ENCODE results near the gene RHOD. TPM values are rescaled to one million over a fixed set of nuclear protein-coding genes. Genes with fewer than 3 reads are reported as not detected.

The RHOD gene
- total RNA-seq, 6 donors from 2014 or later, result 14.5 to 37.7 (median 18.1) TPM

DNA sequence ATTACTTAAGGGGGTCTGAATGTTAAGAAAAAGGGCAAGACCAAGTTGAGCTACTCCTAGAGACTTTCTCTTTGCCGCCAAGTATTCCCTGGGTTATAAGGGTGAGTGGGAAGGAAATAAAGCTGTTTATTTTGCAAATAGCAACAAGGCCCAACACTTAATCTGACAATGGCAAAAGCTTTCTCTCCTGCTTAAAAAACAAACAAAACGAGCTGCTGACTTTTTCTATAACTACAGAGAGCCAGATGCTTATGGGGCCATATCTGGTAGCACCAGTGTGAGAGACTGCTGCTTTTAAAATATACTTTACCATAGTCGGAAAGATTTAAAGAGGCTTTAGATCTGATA is 60.1 kb downstream of the RHOD start:
- Histone ChIP-seq H3K27me3 (no peaks in the 10 kb centered on the region), H3K36me3 (no peaks in the 10 kb centered on the region), H3K4me3 (no peak overlapping the region), H3K27ac (no peak overlapping the region), H3K4me1 (peaks cover 10 to 23% (median 15%) of the 10 kb centered on the region in 4 donors), H3K9me3 (no peaks in the 10 kb centered on the region)
- ATAC-seq (ENCODE audit: low FRiP score in 2 of 2) (no peak), DNase-seq (no peak)
- 64 to 72% methylated on average over 3 of the region's 3 CpGs for WGBS, 2 donors
- TF ChIP-seq POLR2AphosphoS5 (IDR thresholded peaks at IDR 0.05) (no peak), EP300 (IDR thresholded peaks at IDR 0.05) (no peak), POLR2A (IDR thresholded peaks at IDR 0.05) (no peak)
- TF ChIP-seq, protein P1, sequence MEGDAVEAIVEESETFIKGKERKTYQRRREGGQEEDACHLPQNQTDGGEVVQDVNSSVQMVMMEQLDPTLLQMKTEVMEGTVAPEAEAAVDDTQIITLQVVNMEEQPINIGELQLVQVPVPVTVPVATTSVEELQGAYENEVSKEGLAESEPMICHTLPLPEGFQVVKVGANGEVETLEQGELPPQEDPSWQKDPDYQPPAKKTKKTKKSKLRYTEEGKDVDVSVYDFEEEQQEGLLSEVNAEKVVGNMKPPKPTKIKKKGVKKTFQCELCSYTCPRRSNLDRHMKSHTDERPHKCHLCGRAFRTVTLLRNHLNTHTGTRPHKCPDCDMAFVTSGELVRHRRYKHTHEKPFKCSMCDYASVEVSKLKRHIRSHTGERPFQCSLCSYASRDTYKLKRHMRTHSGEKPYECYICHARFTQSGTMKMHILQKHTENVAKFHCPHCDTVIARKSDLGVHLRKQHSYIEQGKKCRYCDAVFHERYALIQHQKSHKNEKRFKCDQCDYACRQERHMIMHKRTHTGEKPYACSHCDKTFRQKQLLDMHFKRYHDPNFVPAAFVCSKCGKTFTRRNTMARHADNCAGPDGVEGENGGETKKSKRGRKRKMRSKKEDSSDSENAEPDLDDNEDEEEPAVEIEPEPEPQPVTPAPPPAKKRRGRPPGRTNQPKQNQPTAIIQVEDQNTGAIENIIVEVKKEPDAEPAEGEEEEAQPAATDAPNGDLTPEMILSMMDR (IDR thresholded peaks at IDR 0.05), result no peak

- Histone ChIP-seq H3K27ac (peak overlapping the region; percentile 97 to 100 (median 99)), H3K27me3 (no peaks in the 10 kb centered on the region), H3K36me3 (no peaks in the 10 kb centered on the region), H3K4me3 (peak overlapping the region in 3 of 4 donors; percentile 89 to 94 (median 94)), H3K4me1 (peaks cover 15 to 27% (median 19%) of the 10 kb centered on the region in 4 donors), H3K9me3 (no peaks in the 10 kb centered on the region)
- TF ChIP-seq EP300 (IDR thresholded peaks at IDR 0.05), result no peak
- TF ChIP-seq, protein P1 (IDR thresholded peaks at IDR 0.05), result no peak
- no peak for TF ChIP-seq POLR2AphosphoS5 (IDR thresholded peaks at IDR 0.05)
- TF ChIP-seq POLR2A (IDR thresholded peaks at IDR 0.05), result no peak
- no peak for ATAC-seq (ENCODE audit: low FRiP score in 2 of 2)
- no peak for DNase-seq
- WGBS, 2 donors, result 77 to 78% methylated on average over 7 of the region's 7 CpGs
Observed at GRCh38 chr11:67117176-67117575, 60.5 kb downstream of the RHOD start.

DNA sequence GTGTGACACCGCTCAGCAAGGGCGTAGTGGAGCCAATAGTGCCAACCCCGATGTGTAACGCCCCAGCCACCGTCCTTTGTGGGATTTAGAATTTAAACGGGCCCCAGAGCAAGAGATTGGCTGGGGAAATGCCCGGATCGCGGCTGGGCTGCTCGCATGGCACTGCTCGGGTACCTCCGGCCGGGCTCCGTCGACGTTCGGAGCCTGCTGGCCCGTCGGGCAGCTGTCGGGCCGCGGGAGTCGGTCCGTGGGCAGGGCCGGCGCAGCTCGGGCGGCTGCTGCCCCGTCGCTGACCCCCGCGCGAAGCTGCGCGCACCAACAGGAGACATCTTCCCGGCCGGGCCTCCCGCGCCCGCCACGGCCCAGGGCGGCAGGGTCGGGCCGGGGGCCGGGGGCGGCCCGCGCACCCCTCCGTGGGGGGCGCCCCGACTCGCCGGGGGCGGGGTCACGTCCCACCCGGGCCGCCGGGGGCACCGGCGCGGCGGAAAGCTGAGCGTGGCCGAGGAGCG is 61.1 kb downstream of the RHOD start:
- 11 to 61% methylated on average over 2 to 17 of the region's 65 CpGs for WGBS, 2 donors
- DNase-seq, result peak; percentile 34 to 91
- H3K9me3 ChIP-seq, result no peaks in the 10 kb centered on the region

GRCh38 chr11:67118181-67118766 is 61.6 kb downstream of the RHOD start:
- peak; percentile 36 to 91 for DNase-seq
- H3K9me3 ChIP-seq, result no peaks in the 10 kb centered on the region
- ATAC-seq (ENCODE audit: low FRiP score in 2 of 2), result peak; percentile 20 to 26
- no peaks in the 10 kb centered on the region for H3K27me3 ChIP-seq
- H3K4me3 ChIP-seq, result peak overlapping the region; percentile 52 to 94 (median 92)
- H3K36me3 ChIP-seq, result peaks cover 0 to under 1% (median 0%) of the 10 kb centered on the region in 4 donors
- TF ChIP-seq EP300 (IDR thresholded peaks at IDR 0.05) (no peak), POLR2A (IDR thresholded peaks at IDR 0.05) (peak in 1 of 4 donors; percentile 35), POLR2AphosphoS5 (IDR thresholded peaks at IDR 0.05) (no peak)
- TF ChIP-seq, protein P1 (IDR thresholded peaks at IDR 0.05), result no peak
- 0% methylated on average over 12 of the region's 59 CpGs; no CpG with 5 or more reads in 1 of the 2 donors for WGBS, 2 donors
- H3K27ac ChIP-seq, result peak overlapping the region; percentile 97 to 100 (median 99)
- peaks cover 20 to 38% (median 29%) of the 10 kb centered on the region in 4 donors for H3K4me1 ChIP-seq

More for the DNA sequence above, 61.1 kb downstream of the RHOD start:
- Histone ChIP-seq H3K4me3 (peak overlapping the region in 3 of 4 donors; percentile 89 to 94 (median 94)), H3K36me3 (no peaks in the 10 kb centered on the region), H3K27me3 (no peaks in the 10 kb centered on the region), H3K4me1 (peaks cover 17 to 33% (median 25%) of the 10 kb centered on the region in 4 donors), H3K27ac (peak overlapping the region; percentile 97 to 100 (median 99))
- ATAC-seq (ENCODE audit: low FRiP score in 2 of 2), result peak in 1 of 2 donors; percentile 4
- TF ChIP-seq, protein P1 (IDR thresholded peaks at IDR 0.05), result no peak
- TF ChIP-seq POLR2A (IDR thresholded peaks at IDR 0.05), result peak in 1 of 4 donors; percentile 29
